GM18858 (cell line): ENCODE data around the gene HIVEP1.
A peak's percentile ranks its signal among the peaks of the same experiment; 100 is the strongest.

Experiments used
- ATAC-seq: cut with Tn5 transposase; IDR thresholded peaks from one replicate; pipeline ENCODE4 v1.9.1; 2021; ENCODE audit not compliant: unreplicated experiment

HIVEP1 gene

DNA sequence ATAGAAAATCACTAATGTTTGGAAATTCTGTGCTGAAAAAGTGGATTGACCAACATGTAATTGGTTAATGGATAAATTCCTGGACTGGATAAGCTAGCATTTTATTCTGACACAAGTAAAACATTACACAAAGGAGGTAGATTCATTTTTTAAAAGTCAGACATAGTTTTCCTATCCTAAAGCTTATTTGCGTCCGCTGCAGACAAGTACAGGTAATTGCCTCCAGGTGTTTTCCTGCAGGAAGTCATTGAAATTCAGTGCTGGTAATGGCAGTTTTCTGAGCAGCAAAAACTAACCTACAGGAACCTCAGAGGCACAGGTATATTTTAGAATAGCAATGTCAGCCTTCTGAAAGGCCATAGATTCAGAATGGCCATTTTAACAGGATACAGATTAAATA lies 20.0 kb upstream of the HIVEP1 start:
- ATAC-seq: no peak

DNA sequence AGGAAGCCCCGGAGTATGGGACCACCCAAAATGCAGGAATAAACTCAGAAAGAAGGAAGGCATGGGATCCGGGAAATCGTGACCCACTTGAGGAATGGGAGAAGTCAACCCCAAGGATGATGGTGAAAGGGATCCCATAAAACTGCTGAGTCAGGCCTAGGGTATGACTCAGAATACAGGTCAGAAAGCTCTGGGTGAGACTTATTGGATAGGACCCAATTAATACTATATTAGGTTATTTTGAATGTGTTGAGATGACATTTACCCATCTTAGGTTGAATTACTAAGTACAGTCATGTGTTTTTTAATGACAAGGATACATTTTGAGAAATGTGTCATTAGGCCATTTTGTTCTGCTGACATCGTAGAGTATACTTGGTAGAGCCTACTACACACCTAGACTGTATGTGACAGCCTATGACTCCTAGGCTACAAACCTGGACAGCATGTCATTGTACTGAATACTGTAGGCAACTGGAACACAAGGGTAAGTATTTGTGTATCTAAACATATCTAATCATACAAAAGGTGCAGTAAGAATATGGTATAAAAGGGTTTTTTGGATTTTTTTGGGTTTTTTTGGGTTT lies 17.1 kb upstream of the HIVEP1 start:
- no peak for ATAC-seq

DNA sequence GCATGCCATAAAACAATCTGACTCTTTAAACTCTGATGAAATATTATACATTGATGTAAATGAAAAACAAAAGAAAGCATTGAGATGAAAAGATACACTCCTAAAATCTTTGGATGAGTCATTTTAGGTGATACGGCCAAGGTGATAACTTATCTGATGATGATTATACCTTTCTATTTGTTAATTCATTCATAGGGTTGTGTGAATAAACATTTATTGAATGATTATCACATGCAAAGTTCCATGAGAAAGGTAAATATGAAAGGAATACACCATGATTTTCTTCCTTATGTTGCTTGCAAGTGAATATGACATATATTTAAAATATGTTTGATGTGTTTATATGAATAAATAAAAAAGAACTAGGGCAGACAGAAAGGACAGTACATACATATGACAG lies 15.4 kb upstream of the HIVEP1 start:
- ATAC-seq: no peak

DNA sequence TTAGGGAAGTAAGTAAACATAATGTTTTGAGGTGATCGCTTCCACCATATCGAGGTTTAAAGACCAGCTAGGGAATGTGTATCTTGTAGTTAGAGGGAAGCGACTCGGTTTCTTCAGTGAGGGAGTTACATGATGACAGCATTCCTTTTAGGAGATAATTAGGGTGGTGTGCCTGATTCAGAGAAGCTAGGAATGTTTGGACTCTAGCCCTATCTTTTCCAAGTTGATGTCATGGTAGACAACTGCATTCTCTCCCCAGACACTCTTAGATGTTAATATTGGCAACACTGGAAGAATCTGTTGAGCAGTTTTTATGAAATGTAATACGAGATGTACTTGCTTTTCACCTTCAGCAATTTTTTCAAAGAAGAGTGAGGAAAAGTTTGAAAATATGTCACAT lies 12.9 kb upstream of the HIVEP1 start:
- no peak for ATAC-seq

DNA sequence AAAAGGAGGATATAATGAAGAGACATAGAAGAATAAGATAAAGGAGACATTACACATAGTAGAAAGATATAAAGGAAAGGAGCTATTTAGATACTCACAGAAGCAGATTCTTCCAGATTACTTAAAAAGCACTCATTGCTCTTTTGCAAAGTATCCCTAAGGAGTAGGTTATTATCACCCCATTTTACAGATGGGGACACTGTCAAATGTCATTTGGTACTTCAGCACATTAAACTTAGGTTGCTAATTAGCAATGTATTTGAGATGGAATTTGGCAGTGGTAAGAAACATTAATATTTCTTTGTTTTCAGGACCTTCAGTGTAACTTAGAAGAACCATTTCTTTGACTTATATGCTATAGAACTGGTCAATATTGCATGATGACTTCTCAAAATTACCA lies 11.9 kb upstream of the HIVEP1 start:
- no peak for ATAC-seq

DNA sequence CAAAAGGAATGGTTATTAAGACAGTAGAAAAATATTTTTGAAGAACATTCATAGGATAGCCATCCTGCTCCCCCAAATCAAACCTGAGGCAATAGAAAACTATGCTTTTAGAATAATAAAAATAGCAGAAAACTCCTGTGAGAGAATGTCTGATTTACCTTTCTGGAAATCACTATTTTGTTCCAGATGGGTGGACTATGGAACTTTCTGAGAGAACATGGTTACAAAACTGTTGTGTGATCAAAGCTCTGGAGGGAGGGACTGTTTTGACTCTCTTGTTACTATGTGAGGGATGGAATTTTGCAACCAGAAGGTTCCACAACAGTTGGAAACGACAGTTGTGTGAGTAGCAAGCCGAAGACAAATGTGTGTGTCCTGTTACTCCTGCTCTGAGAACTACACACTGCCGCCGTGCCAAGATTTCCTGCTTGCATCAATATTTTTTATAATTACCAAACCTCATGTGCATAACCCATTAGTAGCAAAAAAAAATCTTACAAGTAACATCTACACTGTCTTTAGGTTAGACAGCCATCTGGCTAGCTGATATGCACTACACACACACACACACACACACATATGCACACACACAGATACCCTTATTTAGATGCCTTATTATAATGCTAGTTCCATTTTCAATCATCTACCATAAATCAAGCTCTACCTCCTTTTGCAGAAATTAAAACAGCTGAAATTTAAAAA lies 11.0 kb upstream of the HIVEP1 start:
- ATAC-seq: no peak

DNA sequence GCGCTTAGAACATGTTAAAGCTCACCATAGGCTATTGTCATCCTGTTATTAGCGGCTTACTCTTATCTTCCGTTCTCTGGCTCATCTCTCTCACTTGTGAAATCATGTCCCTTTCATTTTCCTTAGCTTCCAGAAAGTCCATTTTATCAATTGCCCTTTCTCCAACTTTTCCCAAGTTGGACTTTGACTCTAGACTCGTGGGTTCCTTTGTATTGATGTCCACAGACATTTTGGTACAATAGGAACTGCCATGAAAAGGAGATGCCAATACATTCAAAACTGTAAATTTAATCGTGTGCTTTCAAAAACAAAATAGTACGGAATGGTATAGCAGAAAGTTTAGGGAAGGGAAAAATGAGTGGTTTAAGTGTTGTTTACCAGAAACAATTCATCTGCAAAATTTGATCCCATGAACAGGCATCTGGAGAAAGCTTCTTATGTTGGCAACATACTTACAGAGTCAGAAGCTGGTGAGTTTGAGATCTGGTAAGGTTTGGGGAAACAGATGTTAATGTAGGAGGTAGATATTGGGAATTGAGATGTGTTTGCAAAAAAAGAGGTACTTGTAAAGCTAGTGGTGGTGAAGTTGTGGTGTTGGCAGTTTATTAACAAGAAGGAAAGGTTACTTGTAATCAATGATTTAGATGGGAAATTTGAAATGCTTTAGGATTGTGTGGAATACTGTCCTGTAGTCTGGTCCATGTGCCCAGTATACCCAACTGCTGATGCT lies 10.2 kb upstream of the HIVEP1 start:
- no peak for ATAC-seq

DNA sequence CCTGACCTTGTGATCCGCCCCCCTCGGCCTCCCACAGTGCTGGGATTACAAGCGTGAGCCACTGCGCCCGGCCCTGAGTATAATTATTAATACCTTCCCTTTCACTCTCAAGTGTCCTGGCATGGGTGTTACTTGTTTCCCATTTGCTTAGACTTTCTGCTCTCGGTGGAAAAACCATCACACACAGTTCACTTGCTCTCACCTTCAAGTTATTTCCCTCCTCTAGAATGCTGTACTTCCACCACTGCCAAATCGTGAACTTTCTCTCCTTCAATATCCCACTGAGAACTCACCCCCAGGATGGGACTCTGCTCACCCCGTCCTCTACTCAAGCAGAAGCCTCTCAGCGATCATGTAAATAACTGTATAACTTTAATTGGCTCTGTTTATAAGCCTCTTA lies 4.6 kb upstream of the HIVEP1 start:
- ATAC-seq: no peak

DNA sequence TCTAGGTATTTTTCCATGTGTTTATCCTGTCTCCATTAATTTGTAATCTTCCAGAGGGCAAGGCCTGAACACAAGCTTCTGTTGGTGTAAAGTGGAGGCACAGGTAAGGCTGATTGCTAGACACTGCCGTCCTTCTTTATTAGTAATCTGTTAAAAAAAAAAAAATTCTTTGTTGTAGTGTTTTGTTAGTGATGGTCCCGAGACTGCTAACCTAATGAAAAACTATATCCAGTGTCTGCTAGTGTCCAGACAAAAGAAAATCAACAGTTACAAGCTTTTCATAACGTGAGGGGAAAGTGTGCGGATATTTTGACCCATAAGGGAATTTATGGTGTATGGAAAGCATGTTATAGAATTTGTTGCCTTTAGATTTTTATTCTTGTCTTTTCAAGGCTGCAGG lies 4.2 kb upstream of the HIVEP1 start:
- no peak for ATAC-seq

DNA sequence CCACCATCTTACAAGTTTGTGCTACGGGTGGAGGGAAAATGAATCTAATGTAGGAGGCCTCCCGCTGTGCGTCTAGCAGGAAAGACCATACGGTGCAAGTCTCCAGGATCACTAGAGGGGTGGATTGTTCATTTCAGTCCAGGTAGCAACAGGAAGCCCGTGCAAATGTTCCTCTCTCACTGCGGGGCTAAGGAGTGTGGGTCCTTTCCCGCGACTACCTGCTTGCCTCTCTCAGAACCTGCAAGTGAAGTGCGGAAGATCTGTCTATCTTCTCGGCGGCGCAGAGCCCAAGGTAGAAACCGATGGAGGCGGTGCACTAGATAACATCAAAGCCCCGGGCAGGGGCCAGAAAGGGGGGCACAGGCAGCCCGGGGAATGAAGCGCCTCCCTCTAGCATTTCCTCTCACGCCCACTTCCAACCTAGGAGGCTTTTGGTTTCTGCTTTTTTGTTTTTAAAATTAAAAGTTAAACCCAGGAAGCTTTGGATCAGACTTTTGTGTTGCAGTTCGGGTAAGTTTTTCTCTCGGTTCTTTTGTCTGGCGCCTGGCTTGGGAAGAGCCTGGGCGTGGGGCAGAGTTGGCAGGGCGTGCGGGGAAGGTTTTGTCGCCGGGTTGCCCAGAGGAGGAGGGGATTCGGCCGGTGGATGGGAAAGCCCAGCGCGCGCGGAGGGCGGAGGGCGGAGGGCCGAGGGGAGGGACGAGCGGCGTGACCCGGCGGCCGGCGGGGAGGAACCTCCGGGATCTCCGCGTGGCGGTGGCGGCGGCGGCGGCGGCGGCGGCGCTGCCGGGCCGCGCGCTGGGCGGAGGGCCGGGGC lies 3.5 kb upstream of the HIVEP1 start:
- ATAC-seq: no peak

DNA sequence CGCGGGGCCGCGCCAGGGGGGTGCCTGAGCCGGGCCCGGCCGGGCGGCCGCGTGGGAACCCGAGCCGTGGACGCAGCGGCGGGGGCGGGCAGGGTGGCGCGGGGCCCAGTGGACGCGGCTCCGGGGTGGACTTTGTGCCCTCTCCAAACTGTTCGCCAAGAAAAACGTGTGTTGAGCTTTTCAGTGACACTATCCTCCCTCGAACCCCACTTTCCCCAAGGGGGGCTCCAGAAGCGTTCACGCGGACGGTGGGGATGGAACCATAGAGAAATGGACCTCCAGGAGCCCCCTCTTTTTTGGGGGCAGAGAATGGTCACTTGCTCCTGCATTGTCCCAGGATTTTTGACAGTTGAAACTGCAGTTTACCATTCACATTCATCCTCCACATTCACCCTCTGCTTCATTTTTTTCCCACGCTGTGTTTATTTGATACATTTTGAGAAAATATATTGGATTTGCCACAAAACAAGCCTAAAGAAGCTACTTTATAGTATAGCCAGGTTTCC lies 2.9 kb upstream of the HIVEP1 start:
- no peak for ATAC-seq

DNA sequence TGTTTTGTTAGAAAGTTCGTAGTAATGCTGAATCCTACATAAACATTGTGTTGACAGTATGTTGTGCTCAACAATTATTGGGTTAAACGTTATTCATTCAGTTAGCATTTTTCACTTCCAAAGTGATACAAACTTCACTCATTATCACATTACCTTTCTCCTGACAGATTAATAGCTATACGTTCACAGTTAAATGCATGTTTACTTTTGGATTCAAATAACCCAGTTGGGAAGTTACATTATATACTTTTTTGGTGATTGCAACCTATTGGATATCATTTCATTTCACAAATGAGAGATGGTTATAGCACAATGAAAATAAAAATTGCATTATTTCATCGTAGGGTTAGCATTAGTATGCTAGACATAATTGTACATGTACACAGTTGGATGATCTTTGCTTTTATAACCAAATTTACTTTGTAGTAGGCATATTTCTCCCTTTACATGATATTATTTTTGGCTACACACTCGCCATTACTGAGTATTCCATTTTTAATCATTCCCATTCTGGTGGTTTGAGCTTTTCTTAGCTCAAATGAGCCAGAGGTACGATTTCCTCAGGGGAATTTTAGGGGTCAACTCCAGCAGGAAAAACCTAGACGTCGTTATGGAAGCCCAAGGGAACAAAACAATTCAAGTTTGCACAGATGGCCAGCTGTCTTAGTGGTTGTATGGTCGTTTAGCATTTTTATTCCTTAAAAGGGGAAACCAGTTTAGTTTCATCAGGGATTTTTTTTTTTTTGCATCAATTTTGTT lies 2.1 kb upstream of the HIVEP1 start:
- ATAC-seq: no peak

DNA sequence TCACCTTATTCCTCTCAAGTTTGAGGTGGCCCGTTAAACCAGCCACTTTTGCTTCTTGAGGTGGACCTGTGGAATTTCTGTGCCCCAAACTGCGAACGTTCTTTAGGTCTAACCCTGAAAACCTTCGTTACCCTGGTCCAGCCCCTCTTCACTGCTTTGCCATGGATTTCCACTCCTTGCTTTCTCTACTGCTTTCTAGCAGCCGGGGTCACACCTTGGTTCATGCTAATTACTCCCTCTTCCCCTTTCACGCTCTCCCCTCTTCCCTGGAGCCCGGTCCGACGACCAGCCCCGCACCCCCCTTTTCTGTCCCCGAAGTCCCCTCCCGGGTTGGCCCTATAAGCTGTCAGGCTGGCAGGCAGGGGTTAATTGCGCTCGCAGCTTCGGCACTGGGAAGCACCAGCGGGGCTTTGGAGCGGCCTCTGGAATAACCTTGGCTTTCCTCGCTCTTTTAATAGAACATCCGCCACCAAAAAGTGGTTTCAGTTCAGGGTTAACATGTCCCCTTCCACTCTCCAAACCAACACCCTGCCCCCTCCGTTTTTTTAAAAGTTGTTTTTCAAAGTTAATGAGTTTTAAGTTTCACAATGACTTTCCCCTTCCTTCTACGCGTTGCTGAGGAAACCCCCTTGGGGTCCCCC lies 1.4 kb upstream of the HIVEP1 start:
- peak; percentile 25 for ATAC-seq

DNA sequence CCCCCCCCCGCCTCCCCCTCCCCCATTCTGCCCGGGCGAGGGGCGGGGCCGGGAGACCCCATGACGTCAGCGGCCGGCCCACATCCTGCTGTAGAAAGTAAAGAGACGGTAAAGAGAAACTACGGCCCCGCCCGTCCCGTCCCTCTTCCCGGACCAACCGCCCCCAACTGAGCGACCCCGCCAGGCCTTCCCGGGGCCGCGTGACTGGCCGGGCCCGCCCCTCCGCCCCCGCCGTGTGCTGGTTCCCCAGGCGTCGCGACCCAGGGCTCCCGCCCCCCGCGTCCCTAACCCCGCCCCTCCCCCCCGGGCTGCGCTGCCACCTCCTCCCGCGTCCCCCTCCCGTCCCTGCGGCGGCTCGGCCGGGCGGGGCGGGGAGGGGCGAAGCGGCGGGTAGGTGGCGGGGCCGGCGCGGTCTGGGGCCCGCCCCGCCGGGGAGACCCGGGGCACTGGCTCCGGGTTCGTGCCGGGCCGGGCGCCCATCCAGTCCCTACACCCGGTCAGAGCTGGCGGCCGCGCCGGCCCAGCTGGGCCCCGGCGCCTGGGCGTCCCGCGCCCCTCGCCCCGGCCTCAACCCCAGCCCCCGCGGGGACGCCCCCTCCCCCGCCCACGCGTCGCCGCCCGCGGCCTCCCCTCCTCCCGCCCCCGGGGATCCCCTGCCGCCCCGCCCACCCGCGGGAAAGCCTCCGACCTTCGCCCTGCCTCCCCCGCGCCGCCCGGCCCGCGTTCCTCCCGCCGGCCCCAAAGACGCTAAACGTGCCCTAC lies 655 bp upstream of the HIVEP1 start:
- ATAC-seq: peak; percentile 34

DNA sequence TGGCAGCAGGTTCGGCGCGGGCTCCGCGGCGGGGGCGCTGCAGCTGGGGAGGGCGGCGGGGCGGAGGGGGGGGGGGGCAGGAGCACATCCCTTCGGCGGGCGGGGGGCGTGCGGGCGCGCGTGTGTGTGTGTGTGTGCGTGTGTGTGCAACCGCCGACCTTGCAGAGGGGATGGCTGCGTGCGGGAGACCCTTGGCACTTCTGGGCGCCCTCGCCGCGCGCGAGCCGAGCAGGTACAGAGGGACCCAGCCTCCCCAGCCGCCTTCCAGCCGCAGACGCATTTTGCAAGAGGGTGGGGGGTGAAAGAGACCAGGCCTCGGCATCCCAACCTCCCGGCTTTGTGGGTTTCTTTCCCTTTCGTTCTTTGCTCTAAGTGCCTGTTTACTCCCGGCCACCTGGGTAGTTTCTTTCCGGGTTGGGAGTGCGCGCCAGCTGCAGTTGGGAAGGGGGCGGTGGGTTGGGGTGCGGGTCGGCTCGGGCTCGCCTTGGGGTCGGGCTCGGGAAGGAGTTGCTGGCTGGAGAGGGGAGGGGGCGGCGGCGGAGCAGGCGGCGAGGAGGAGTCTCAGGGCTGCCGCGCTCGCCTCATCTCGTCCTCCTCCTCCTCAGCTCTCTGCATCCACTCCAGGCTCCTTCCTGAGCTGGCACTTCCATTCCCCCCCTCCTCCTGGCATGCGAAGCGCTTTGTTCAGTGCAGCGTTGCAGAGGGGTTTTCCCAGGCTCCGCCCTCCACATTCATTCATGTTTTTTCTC lies 620 bp downstream of the HIVEP1 start:
- no peak for ATAC-seq

DNA sequence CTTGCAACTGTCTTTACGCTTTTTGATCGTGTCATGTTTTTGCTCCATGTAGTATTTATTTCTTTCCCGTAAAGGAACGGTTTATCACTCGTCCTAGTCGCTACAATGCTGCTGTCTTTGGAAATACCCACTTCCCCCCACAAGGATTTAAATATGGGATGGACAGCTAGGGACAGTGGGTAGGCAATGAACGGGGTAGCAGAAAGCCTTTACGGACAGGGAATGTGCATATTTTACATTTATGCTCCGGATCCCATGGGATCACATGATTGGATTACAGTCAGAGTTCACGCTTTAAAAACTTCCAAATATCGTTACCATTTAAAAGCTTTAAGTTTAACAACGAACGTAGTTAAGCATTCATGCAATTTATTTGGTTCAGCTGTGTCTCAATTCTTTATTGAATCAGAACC lies 1.2 kb downstream of the HIVEP1 start:
- no peak for ATAC-seq

DNA sequence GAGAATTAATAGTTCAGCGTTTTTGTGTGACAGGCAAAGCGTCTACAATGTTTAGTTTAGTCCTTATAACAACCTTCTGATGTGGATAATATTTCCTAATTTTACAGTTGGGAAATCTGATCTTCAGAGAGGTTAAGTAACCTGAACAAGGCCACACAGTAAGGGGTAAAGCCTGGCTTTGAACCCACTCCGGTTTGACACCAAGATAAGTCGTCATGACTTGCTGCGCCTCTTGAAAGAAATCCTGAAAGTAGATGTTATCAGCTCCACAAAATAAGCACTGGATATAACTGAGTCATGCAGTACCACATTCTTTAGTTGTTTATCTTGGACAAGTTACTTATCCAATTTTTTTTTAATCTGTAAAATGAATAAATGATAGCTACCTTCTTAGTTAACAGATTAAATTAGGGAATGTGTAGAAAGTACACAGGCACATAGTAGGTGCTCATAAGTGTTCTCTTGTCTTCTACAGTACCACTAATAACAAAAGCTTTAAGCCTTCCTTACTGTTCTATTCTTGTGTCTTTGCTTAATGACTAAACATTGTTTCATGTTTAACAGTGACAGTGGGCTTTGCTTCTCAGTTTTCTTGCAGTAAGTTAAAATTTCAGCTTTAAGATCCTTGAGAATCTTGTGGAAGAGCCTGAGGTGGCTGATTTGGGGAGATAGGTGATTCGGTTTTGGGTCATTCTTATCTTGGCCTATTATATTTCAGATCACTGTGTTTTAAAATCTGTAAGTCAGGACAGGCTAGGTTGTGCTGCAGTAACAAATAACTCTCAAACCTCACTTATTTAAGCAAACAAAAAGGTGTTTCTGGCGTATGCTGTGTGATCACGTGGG lies 2.1 kb downstream of the HIVEP1 start:
- ATAC-seq: no peak

DNA sequence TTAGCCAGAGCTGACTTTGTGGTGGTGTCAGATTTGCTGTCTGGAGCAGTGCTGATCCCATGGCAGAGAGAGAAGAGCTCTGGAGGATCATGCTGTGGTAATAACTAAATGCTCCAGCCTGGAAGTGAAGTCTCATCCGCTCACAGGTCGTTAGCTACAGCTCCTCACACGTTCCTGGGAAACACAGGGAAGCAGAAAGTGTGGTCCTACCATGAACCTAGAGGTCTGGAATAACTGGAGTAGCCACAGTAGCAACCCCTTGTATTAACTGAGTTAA lies 2.7 kb downstream of the HIVEP1 start:
- ATAC-seq: no peak
